Brain pericyte (primary cell): ENCODE results near the gene GPSM1.

Experiments
- DNase-seq: peaks from one replicate; pipeline ENCODE4 v3.0.0-alpha.2; 2012; ENCODE audit warnings: low read depth, low spot score

GPSM1 gene

GRCh38 chr9:136291306-136292025 is 35.9 kb upstream of the GPSM1 start:
- no peak for DNase-seq

DNA sequence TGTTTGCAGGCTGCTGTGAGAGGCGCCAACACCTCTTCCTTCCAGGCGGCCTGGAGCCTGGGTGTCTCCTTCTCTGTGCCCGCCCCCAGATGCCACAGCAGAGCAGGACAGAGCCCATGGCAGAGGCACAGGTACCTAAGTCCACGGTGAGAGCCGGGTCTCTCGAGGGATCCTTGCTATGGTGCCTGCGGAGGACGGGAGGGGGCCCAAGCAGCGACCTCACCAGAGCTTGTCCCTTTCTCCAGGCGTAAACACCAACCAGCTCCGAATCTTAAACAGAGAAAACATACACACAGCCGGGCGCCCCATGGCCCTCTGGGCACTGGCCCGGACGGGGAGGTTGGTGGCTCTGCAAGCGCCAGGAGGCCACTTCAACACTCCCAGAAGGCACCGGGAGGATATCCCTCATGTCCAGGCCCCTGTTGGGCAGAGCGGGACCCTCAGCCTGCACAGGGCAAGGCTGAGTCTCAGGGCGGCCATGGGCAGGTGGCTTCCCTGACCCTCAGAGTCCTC is 35.3 kb upstream of the GPSM1 start:
- no peak for DNase-seq

DNA sequence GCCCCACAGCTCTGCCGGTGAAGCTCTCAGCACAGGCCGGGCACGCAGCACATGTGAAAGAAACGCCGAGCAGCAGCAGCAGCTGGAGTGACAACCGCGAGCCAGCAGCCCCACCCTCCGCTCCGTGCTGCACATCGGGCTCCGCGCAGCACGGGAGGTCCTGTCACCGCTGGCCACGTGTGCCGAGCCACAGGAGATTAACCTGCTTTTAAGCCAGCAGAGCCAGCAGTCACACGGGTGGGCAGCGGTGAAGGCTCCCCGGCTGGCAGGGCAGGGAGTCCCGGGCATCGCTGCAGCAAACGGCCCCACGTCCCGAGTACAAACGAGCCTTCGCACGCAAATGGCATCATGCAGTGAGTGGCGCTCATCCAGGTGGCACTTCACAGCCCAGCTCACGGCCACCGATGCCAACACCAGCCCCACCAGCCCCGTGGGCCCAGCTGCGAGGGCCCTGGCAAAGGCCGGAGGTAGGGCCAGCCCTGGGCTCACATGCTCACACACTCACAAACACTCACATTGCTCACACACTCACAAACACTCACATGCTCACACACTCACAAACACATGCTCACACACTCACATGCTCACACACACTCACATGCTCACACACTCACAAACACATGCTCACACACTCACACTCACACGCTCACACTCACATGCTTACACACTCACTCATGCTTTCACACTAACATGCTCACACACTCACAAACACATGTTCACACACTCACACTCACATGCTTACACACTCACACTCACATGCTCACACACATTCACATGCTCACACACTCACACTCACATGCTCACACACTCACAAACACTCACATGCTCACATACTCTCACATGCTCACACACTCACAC is 34.5 kb upstream of the GPSM1 start:
- DNase-seq, result no peak

- DNase-seq, result no peak
Measured at GRCh38 chr9:136293476-136294077, 33.8 kb upstream of the GPSM1 start.

- no peak for DNase-seq
Measured at GRCh38 chr9:136294437-136294836, 32.9 kb upstream of the GPSM1 start.

GRCh38 chr9:136295055-136295454 is 32.3 kb upstream of the GPSM1 start:
- DNase-seq, result no peak

DNA sequence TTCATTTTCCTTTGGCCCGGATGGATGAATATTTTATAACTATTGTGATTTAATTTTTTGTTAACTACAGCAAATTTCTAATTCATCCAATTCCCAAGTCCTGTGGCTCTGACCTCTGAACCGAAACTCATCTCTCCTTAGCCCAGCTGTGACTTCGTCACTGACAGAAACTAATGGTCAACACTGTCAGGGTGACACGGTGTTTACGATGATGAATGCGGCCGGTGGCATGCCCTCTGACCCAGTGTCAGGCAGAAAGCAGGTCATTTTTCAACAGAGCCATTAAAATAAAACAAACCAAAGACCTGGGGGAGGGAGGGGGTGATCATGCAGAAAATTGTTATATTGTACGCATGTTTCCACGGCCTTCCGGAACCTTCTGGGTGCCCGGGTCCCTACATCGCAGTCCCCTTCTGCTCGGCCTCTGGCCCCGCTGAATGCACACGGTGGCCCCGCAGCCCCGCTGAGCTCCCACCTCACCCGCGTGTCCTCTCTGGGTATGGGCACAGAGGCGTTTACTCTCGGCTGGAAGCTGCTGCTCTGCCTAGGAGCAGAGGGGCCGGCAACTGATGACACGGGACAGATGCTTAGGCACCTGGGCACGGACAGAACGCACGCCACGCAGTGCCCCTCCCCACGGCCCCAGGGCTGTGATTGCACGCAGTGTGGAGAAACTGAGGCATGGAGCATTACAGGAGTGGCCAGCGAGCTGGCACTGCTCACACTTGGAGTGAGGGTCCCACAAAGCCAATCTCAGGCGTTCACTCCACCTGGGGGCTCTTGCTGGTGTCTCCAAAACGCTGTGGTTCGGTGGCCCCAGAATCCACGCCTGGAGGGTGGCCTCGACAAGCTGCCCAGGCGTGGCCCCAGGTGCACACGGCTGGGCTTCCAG is 31.6 kb upstream of the GPSM1 start:
- DNase-seq, result no peak

DNA sequence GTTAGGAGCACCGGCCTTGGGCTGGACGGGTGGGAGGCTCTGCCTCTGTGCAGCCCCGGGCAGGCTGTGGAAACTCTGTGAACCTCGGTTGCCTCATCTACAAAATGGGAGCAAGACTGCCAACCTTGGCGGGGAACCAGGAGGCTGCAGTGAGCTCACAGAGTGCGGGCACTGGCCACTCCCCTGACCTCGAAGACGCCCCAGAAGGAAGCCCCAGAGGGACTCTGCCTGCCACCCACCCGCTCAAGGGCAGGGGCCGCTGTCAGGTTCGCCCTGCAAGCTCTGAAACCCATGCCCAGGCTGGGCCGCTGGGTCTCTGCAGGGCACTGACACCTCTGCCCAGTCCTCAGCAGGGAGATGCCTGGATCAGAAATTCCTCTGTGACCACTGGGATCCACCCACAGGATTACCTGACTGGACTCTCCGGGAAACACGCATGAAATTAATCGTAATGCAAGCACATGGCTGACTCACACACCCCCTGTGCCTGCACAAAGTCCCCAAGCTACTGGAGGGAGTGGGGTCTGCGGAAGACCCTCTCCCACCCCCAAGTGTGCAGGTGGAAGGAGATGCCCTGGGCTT is 30.8 kb upstream of the GPSM1 start:
- DNase-seq, result no peak

- DNase-seq, result no peak
Measured at GRCh38 chr9:136297016-136297691, 30.2 kb upstream of the GPSM1 start.

DNA sequence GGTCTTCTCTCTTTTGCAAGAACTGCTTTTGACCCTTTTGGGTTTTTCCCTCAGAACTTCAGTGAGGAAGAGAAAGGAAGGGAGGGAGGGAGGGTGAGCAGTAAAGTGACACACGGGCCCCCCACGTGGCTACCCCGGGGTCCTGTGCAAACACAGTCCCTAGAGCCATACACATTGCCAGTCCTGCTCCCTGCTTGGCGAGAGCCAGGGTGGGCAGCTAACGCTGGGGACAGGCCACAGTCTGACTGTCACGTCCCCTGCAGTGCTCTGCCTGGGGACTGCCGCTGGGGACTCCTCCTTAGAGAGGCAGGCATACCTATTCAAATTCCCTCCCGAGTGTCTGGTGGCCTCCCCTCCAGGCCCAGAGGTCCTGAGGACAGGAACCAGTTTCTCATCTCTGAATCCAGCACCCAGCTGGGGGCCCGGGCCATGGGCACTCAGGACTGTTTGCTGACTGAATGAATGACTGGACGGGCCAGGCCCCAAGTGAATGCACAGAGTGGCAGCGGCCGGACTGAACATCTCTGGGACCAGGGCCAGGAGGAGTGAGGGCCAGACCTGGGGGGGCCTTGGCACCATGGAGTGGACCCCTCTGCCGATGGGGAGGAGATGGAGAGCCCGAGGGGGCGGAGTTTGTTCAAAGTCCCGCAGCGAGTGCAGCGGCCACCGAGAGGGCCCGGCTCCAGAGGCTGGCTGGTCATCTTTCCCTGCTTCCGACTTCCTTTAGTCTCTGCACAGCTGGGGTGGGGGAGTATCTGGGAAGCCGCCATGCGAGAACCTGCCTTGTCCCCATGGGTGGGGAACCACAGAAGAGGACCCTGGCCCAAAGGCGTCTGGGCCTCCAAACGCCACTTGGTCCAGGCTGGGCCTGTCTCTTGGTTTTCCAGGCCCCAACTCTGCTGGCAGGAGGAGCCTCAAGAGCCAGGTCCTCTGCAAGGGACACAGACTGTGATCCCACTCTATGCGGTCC is 29.3 kb upstream of the GPSM1 start:
- DNase-seq, result no peak

- DNase-seq, result no peak
Measured at GRCh38 chr9:136299116-136299515, 28.2 kb upstream of the GPSM1 start.

- DNase-seq, result no peak
Measured at GRCh38 chr9:136299541-136299940, 27.8 kb upstream of the GPSM1 start.

DNA sequence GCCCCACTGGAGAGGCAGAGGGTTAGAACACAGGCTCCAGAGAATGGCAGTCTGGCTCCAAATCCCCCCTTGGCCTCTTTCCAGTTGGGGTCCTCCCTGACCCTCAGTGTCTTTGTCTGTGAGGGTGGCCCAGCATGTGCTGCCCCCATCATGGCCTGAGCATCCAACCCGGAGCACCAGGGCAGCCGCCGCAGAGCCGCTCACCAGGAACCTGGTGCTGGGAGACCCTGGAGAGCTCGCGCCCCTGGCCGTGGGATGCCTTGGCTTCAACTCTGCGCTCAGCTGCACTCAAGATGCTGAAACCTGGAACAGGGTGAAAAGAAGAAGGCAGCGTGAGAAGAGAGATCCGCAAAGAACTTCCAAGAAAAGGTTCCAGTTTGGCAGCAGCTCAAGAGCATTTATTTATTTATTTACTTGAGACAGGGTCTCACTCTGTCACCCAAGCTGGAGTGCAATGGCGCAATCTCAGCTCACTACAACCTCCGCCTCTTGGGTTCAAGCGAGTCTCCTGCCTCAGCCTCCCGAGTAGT is 27.3 kb upstream of the GPSM1 start:
- DNase-seq, result no peak

- no peak for DNase-seq
Measured at GRCh38 chr9:136300866-136301265, 26.5 kb upstream of the GPSM1 start.

DNA sequence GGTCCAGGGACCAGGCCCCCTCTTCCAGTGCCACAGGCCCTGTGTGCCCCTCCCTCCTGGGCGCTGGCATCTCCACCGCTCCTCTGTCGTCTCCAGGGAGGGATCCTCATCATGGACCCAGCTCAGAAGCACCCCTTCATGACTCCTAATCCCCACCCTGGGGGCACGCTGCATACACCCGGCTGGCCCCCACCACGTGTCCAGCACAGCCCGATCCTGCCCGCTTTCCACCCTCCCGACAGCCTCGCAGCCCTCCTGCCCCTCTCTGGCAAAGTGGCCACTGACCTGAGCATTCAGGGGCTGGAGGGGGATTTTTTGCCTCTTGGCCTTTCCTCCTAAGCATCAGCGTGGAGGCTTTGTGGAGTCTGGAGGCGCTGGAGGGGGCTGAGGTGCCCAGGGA is 24.8 kb upstream of the GPSM1 start:
- DNase-seq, result no peak

DNA sequence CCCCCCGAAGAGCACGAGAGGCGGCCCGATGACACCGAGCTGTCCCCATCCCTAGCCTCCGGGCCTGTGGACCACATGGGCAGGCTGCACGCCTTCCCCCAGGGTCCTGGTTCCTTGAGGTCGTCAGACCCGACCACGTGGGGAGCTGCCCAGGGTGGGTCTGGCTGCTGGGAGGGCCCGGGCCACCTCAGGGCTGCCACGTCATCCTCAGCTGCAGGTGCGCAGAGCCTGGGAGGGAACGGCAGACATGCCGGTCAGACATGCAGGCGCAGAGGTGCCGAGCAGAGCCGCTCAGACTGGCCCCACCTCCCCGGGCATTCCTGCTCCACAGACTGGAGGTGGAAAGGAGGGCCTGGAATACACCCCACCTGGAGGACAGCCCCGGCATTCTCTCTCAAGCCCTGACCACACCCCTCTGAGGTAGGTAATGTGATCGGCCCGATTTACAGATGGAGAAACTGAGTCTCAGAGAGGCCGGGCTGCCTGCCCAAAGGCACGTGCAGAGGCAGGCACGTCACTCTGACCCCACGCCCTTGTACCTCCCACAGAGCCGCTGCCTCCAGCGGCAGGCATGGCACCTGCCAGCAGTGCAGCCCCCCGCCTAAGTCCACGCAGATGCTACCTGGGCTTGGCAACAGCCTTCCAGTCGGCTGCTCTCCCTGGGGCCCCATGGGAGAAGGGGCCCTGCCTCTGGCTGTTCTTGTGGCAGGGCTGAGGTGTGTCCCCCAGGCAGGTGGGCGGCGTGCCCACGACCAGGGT is 24.1 kb upstream of the GPSM1 start:
- DNase-seq, result no peak

DNA sequence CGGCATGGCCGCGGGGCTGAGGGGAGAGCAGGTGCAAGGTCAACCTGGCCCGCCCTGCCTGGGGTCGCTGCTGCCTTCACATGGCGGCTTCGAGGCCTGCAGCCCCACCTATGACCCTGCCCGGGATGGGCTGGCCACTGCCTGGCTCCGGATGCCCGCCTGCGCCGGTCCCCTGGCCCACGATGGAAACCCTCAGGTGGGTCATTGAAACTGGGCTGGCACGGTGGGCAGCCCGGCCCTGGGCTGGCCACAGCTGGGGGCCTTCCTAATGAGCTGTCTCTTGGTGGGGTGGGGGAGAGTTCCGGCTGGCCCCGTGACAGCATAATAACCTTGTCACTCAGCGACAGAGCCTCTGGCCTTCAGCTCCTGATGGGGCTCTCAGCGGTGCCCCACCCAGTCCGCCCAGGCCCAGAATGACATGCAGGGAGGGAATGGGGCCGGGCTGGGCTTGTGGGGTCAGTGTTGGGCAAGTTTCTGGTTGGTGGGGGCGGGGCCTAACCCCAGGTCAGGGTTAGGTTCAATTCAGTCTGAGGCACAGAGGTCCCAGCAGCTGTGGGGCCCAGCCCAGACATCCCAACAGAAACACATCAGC is 23.4 kb upstream of the GPSM1 start, which contains the start of gene CCDC187:
Gene CCDC187 (minus strand): TSS at position 270 of the 592 bp plus-strand sequence. CDS start 264 bp downstream, at position 6.
- DNase-seq, result no peak

- DNase-seq, result no peak
Measured at GRCh38 chr9:136304456-136304855, 22.9 kb upstream of the GPSM1 start.
